SU-DHL-6 (cell line): ENCODE measurements around the gene ZNHIT2.

Source experiments
- EZH2phosphoT487 ChIP-seq: fragments of 200-600 bp; sonication (generic), shearing (Covaris generic); conservative IDR thresholded peaks from 2 replicates; pipeline ENCODE4 v1.6.1; 2018; ENCODE audit warnings: mild to moderate bottlenecking, antibody characterized with exemption, low read length, moderate library complexity, mixed read lengths
- TF ChIP-seq, protein P1 (sequence below): fragments of 200-600 bp; sonication (generic); IDR thresholded peaks from one replicate; pipeline ENCODE4 v1.5.1; 2017; ENCODE audit warnings: antibody characterized with exemption, mild to moderate bottlenecking, low read length, moderate library complexity; ENCODE audit not compliant: insufficient read depth, poor library complexity, severe bottlenecking

DNA sequence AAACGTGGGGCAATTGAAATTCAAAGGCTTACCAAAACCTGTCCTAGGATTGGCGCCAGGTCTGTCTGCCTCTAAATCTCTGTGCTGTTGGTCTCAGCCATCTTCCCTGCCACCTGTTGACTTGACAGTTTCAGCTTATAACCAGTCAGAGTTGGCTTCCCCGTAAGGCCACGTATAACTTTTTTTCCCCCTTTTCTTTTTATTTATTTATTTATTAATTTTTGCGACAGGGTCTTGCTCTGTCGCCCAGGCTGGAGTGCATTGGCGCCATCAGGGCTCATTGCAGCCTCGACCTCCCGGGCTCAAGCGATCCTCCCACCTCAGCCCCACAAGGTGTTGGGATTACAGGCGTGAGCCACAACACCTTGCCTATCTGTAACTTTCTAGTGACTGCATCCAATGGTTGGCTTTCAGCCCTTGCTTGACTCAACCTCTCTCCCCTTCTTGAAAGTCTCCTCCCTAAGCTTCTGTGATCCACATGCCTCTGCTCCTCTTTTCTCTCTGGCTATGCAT is 18.2 kb upstream of the ZNHIT2 start:
- TF ChIP-seq, protein P1, sequence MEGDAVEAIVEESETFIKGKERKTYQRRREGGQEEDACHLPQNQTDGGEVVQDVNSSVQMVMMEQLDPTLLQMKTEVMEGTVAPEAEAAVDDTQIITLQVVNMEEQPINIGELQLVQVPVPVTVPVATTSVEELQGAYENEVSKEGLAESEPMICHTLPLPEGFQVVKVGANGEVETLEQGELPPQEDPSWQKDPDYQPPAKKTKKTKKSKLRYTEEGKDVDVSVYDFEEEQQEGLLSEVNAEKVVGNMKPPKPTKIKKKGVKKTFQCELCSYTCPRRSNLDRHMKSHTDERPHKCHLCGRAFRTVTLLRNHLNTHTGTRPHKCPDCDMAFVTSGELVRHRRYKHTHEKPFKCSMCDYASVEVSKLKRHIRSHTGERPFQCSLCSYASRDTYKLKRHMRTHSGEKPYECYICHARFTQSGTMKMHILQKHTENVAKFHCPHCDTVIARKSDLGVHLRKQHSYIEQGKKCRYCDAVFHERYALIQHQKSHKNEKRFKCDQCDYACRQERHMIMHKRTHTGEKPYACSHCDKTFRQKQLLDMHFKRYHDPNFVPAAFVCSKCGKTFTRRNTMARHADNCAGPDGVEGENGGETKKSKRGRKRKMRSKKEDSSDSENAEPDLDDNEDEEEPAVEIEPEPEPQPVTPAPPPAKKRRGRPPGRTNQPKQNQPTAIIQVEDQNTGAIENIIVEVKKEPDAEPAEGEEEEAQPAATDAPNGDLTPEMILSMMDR = no peak
- TF ChIP-seq EZH2phosphoT487 = no peak
